T-helper 1 cell (primary cell): ENCODE data around the gene RALGAPA2.
A peak's percentile ranks its signal among the peaks of the same experiment; 100 is the strongest.

ENCODE experiments used
- DNase-seq, 5 donors: peaks; one replicate each; pipeline ENCODE4 v3.0.0-alpha.2; 2012 to 2020

The RALGAPA2 gene

DNA sequence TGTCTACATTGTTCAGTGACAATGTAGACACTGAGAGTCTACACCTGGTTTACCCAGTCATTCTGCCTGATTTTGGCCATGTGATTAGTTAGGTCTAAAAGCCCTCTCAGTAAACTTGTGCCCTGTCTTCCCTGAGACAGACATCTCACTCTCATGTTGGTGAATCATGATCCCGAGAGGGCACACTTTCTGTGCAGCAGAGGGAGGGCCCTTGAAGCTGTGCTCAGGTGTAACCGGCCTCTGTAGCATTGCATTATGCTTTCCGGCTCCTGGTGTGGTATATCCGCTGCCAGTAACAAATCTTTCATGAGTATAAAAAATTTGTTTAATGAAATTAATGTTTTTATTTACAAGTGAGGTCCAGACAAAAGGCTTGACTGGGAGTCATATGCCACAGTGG, 85.0 kb downstream of the RALGAPA2 start:
- DNase-seq: no peak

DNA sequence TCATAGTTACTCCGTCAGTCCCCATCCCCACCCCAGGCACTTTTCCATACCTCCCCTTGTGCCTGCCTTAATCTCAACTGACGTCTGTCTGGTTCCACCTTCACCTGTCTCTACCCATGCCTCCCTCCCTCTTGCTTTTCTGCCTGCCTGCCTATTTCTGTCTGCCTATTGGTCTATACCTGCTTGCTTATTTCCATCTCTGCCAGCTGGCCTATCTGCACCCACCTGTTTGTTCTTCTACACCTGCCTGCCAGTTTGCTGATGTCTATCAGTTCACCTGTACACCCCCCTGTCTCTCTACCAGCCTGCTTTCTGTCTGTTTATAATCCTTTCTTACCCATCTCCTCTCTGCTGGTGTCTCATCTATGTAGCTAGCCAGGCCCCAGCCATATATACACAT, 87.5 kb downstream of the RALGAPA2 start:
- DNase-seq: no peak

- no peak for DNase-seq
Observed at GRCh38 chr20:20621195-20621594, 91.2 kb downstream of the RALGAPA2 start.

DNA sequence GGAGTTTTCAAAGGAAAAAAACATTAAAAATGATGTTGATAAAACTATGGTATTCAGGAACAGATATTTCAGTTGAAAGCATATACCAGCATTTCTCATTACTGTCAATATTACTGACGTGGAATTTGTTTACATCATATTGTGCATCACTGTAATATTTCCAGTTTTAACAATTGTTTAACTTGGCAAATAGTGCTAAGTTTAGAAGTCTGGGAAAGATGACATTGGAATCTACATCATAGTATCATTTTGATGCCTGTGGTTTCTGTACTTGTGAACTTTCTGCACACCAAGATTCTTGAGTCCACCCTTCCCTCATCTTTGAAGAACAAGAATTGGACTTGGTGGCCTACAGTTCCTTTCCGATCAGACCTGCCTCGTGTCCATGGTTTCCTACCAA, 98.1 kb downstream of the RALGAPA2 start:
- DNase-seq: no peak

DNA sequence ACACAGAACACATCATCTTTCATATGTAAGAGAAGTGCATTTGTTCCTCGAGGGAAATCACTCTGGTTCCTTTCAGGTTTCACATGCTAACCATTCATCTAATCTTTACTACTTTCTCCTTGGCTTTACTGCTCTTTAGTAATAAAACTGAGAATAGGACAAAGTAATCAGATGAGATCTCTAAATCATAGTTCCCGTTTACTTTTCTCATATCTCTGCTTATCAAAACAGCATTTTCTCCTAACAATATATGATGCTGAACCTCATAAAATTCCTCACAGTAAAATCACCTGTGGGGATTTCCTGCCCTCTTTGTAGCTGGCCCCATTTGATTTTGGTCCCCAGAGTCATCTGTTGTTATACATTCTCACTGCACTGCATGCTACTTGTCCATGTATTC, 100.2 kb downstream of the RALGAPA2 start:
- DNase-seq: no peak

GRCh38 chr20:20611167-20611566, 101.3 kb downstream of the RALGAPA2 start:
- DNase-seq: no peak

- no peak for DNase-seq
Observed at GRCh38 chr20:20609522-20609921, 102.9 kb downstream of the RALGAPA2 start.

- no peak for DNase-seq
Observed at GRCh38 chr20:20608641-20609040, 103.8 kb downstream of the RALGAPA2 start.

GRCh38 chr20:20608041-20608440, 104.4 kb downstream of the RALGAPA2 start:
- DNase-seq: no peak

GRCh38 chr20:20606881-20607280, 105.6 kb downstream of the RALGAPA2 start:
- no peak for DNase-seq

DNA sequence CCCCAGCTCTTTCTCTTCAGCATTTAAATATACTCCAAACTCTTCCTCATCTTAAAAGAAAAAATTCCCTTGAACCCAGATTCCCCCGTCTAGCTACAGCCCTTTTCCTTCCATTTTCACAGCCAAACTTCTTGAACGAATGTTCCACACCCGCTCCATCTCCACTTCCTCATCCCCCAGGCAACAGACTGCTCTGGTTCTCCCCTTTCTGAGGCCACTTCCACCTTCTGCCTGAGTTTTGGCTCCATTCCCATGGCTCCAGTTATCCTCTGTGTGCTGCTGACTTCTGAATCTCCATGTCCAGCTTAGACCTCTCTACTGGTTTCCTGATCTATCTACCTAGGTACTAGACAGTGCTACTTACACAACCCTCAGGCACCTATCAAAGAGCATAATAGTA, 106.4 kb downstream of the RALGAPA2 start:
- no peak for DNase-seq

DNA sequence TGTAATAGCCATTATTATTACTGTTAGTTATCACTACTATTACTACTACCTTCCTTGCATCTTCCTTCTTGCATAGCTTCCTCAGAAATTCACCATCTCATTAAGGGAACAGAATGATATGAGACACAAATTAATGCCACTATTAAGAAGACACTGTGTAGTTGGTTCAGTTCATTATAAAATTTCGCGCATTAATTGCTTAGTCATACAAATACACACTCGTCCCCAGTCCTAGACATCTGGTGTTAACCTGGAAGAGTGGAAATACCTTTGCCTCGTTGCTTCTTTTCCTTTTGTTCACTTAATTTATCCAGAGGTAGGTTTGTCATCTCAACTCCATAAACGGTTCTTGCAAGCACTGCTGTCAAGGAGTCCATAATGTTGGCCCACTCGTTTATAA, 107.5 kb downstream of the RALGAPA2 start:
- DNase-seq: no peak

DNA sequence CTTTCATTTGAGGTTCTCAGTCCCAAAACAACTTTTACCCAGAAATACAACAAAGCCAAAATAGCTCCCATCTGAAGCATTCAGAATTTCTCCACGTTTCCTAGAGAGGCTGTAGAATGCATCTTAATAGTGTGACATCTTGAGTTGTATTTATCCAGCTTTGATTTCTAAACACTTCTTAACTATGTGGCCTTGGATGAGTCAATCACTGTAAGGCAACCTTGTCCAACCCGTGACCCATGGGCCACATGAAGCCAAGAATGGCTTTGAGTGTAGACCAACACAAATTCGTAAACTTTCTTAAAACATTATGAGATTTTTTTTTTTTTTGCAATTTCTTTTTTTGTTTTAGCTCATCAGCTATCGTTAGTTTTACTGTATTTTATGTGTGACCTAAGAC, 108.1 kb downstream of the RALGAPA2 start:
- DNase-seq: no peak

GRCh38 chr20:20603339-20603990, 109.0 kb downstream of the RALGAPA2 start:
- DNase-seq: peak in 1 of 5 donors; percentile 2

- DNase-seq: no peak
Observed at GRCh38 chr20:20597966-20598365, 114.5 kb downstream of the RALGAPA2 start.

DNA sequence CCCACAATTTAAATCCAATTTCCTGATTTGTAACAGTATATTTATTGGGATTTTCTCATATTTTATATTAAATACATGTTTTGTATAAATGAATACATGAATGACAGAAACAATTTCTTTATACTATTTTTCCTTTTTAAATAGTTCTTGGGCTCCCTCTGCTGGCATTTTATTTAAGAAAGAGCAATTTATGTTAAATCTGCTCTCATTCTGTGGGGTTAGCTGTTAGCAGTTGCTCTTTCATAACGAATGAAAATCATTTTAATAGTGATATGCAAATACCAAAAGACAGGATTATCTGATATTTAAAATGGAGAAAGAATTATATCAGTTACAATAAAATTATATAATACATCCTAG, 118.3 kb downstream of the RALGAPA2 start:
- DNase-seq: no peak

DNA sequence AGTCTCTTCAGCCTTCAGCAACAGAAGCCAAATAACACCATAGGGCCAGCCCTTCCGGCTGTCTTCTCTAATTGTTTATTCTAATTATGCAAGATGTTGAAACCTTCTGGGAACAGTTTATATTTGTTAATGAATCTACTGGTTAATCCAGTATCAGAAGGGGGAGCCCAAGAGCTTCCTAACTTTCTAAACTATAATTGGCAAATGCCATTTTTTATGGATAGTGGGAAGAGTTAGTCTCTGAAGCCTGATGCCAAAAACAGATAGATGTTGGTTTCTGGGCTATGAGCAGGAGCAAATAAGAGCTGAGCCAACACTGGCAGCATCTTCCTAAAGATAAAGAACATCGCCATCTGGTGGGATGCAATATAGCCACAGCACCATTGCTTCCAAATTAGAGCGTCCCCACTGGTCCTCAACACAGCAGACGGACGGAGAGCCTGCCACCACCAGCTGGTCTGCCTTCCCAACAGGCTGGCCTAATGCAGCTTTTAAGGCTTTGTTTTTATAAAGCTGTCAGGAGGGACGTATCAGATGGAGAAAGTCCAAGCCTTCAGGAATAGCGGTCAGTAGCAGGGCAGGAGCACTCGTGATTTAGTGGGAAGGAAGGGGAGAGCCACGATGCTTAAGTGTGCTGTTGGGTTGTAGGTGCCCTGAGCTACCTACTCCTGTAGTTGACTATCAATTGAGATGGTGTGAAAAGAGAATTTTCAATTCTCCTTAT, 118.8 kb downstream of the RALGAPA2 start:
- peak in 1 of 5 donors; percentile 8 for DNase-seq

GRCh38 chr20:20585146-20585545, 127.3 kb downstream of the RALGAPA2 start:
- DNase-seq: no peak

GRCh38 chr20:20582734-20583133, 129.7 kb downstream of the RALGAPA2 start:
- DNase-seq: no peak

DNA sequence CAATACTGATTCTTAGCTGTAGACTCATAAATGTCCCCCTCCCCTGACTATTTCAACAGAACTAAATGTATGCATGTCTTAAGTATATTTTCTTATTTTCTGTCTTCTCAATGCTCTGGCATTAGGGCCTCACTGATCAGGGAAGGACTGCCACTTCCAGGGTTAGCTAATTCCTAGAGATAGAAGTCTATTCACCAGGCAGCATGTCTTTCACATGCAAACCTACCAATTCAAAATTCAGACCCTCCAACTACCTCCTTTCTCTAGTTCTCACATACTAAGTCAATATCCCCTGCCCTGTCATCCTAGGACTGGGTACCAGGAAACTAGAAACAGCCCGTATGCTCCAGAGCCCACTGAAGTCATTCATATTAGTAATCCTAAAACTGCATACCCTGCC, 132.3 kb downstream of the RALGAPA2 start:
- DNase-seq: no peak

- DNase-seq: no peak
Observed at GRCh38 chr20:20578838-20579237, 133.6 kb downstream of the RALGAPA2 start.

- DNase-seq: no peak
Observed at GRCh38 chr20:20573797-20574196, 138.6 kb downstream of the RALGAPA2 start.

DNA sequence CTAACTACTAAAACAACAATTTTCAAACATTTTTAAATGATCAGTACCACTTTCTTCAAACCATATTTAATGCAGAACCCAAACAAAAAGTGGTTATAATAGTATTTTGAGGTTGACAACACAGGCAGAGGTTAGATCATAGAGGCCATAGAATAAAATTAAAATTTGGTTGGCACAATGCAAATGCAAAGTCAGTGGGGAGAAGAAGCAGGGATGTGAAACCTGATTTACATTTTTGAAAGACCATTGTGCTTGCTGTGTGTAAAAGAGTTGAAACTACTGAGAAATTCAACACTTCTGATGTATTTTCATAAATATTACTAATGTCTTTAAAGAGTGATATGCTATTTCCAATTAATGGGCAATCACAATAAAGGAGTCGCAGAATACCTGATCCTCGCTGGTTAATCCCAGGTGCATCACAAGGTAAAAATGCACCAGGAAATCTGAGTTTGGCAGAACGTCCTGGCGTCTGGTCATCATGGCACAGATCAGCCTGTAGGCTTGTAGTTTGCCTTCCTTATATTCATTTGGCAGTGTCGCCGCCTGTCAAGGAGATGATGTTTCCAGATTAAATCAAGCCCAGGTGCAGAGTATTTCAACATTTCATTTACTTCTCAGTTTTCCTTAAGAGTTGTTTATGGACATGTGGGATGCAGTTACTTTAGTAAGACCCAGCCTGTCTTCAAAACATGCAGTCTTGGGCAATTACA, 141.2 kb downstream of the RALGAPA2 start:
- DNase-seq: no peak

DNA sequence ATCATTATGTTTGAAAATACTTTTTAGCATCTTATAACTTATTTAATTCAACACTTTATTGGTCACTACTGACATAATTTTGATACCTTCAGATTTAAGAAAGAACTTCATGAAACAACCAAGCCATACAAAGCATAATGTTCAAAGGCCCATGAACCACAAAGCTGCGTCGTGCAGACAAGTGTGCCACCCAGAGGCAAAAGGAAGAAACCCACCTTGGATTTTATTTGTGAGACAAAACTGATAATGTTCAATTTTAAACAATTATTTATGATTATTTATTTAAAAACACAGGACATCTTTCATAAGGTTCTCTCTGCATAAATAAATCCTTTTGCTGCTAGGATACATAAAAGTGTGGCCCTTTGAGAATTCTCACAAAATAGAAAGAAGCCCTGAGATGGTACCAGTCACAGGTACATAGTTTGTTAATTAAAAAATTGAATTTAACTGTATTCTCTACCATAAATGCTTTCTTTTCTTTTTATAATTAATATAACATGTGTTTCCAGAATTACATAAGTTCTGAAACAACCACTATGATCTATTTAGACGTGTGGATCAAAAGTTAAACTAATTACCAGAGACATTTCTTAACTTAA, 143.7 kb downstream of the RALGAPA2 start:
- DNase-seq: peak in 2 of 5 donors; percentile 9 to 15
